NCI-H226 (cell line): ENCODE results near the gene LDLRAP1.

ENCODE experiments used
- DNase-seq: peaks from one replicate; pipeline ENCODE4 v3.0.0-alpha.2; 2015

LDLRAP1 gene

DNA sequence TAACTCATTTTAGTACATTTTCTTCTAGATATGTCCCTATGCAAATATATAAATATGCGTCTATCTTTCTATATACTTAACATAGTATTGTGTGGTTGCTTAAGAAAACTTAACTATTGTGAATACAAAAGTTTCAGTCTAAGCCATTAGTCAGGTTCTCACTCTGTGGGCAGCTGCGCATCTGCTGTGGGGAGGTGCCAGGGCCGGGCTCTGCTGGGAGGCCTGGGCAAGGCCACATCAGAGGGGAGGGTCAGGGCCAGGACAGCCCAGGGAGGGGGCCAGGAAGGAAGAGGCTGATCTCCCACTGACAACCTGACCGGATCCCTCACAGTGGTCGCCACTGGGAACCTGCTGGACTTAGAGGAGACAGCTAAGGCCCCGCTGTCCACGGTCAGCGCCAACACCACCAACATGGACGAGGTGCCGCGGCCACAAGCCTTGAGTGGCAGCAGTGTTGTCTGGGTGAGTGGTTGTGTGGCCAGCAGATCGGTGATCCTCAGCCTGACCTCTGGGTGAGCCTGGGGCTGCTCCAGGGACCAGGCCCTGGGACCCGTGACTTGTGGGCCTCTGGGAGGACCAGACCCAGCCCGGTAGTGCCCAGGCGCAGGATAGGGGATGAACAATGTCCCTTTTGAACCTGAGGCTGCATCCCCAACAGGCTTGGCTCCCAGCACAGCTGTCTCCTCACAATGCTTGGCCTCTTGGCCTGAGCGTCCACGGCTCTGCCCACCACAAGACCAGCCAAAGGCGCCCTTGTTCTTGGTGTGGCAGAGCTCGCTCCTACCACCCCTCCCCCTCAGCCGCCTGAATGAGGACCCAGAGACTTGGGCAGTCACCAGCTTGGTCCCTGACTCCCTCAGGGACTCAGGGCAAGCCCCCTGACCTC, 20.2 kb downstream of the LDLRAP1 start:
- no peak for DNase-seq

DNA sequence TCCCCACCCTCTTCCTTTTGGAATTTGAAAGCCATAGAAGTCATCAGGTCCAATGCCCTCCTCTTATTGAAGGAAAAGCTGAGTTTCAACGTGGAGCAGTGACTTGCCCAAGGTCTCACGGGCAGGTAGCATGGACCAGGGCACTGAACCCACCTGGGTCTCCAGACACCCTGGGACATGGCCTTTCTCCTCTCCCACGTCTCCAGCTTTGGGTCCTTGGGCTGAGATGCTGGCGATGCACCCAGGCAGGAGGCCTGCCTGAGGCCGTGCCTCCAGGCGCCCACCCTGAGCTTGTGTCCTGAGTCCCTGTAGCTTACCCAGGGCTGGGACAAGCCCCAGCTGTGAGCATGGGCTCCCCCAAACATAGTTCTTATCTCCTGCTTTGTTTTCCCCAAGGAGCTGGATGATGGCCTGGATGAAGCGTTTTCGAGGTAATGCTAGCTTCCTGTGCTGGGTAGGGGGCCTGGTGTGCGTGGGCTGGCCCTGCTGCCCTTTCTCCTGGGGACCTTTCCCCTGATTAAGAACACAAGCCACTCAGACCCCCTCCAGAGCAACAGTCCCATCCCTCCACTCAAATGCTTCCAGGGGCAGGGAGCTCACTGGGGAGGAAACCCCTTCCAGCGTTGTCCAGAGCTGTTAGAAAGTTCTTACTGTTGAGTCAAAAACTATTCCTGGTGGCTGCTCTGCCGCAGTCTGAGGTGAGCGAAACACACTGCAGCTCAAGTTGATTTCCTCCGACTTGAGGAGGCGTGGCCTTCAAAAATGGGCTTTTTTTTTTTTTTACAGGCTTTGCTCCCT, 21.6 kb downstream of the LDLRAP1 start:
- no peak for DNase-seq

GRCh38 chr1:25565626-25566025, 22.2 kb downstream of the LDLRAP1 start:
- no peak for DNase-seq

GRCh38 chr1:25566176-25566729, 22.8 kb downstream of the LDLRAP1 start:
- DNase-seq = no peak

DNA sequence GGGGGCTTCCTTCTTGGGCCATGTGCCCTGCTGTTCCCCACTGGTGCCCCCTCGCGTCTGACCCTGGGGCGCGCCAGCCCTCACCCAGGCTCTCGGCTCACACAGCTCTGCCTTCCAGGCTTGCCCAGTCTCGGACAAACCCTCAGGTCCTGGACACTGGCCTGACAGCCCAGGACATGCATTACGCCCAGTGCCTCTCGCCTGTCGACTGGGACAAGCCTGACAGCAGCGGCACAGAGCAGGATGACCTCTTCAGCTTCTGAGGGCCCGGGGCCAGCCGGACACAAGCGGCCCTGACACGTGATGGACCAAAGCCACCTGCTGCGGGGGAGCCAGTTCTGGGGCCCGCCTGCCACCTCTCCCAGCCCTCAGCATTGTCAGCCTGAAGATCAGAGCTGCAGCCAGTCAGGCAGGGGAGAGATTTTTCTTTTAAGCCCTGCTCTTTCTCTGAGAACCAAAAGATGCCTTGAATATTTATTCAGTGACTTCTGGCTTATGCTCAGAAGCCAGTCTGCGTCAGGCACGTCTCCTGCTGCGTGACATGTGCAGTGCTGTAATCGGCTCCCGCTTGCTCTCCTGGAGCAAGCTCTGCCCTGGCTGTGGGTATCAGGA, 23.4 kb downstream of the LDLRAP1 start:
- DNase-seq = no peak

DNA sequence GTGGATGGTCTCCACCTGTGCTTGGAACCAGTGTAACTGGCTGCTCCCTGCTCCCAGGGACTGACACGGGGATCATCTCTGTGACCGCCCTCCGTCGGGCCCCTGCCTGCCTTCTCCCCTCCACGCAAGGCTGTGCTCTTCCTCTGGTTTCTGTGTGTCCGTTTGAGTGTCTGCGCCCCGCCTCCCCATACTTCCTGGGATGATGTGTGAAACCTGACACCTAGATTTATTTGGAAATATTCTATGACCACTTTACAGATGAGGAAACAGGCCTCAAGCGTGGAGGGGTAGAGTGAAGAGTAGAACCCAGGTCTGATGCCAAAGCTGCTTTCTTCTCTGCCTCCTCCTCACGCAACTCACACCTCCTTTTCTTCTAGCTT, 24.3 kb downstream of the LDLRAP1 start:
- DNase-seq = no peak

- DNase-seq = no peak
Observed at GRCh38 chr1:25568090-25568833, 24.9 kb downstream of the LDLRAP1 start.

GRCh38 chr1:25568834-25569596, 25.6 kb downstream of the LDLRAP1 start:
- peak; percentile 54 for DNase-seq

- DNase-seq = peak; percentile 59
Observed at GRCh38 chr1:25569597-25570396, 26.4 kb downstream of the LDLRAP1 start.

GRCh38 chr1:25570798-25571521, 27.6 kb downstream of the LDLRAP1 start:
- no peak for DNase-seq

DNA sequence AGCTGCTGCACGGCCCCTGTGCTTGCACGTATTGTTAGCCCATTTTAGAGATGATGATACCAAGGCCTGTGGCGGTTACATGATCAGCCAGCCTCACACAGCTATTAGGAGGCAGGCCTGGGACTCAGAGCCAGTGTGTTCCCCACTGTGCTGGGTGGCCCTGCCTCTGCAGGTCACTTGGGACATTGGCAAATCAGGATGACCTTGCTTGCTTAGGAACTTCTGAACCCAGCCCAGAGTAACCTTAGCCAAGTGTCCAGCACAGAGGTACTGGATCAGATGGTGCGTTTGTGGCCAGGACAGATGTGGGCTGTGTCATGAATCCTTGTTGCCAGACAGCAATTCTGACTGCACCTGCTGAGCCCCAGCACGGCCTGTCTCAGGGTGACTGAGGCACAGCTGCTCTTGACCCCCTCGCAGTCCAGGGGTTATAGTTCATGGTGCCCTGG, 28.1 kb downstream of the LDLRAP1 start:
- no peak for DNase-seq

- no peak for DNase-seq
Observed at GRCh38 chr1:25572107-25572506, 28.7 kb downstream of the LDLRAP1 start.

DNA sequence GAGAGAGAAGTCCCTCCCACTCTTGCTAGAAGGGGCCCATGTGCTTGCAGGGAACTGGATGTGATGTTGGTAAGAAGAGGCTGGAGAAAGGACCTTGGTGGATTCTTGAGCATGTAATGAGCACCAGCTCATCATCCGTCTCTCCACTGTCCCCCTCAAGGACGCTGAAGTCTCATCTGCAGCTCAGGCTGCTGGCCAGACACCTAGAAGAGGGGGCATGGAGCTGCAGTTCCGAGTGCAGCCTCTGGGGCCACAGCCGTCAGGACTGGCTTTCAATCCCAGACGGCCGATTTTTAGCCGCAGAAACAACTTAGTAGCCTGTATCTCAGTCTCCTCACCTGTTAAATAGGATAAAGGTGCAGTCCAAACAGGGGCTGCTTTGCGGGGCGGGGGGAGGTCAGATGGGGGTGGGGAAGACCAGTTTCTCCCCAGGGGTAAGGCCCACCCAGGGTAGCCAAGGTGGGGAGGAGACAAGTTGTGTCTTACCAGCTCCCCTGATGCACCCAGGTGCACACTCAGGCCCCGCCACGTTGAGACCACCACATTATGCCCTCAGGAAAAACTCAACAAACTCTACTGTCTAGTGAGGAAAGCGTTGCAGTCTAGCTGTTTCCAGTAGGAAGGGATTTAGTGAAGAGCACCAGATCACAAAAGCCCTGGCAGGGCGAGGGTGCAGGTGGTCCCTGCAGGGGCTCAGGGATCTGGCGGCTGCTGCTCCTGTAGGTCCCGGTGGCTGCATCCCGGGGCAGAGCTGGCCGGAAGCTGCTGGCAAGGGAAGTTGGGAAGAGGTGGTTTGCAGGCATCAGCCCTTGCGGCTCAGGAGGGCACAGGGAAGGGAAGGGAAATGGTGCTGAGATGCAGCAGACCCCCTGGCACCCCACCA, 29.5 kb downstream of the LDLRAP1 start:
- peak; percentile 22 for DNase-seq

DNA sequence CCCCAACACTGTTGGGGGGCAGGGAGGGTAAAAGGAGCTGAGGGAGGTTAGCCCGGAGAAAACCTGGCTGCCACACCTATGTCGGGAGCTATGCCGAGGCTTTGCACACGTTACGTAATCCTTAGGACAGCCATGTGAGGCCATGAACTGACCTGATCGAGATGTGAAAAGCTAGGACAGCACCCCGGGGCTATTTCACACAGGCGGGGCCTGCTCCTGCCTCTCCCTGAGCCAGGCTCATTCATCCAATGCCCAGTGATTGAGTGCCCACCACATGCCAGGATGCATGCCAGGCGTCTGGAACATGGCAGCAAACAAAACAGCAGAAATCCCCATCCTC, 30.2 kb downstream of the LDLRAP1 start:
- peak; percentile 53 for DNase-seq

DNA sequence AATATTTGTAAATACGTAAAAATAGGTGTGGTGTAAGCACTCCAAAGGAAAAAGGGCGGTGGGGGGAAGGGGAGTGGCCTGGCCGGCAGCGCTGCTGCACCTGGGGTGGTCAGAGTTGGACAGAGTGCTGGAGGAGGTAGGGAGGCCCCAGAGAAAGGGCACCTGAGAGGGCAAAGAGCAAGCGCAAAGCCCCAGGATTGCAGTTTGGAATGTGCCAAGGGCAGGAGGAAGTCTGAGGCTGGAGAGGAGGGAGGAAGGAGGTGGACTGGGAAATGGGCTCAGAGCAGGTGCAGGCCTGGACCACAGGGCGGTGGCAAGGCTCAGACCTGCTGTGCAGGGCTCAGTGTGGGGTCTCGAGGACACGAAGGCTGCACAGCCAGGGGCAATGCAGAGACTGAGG, 30.6 kb downstream of the LDLRAP1 start:
- no peak for DNase-seq

GRCh38 chr1:25575191-25575590, 31.8 kb downstream of the LDLRAP1 start:
- DNase-seq = no peak

DNA sequence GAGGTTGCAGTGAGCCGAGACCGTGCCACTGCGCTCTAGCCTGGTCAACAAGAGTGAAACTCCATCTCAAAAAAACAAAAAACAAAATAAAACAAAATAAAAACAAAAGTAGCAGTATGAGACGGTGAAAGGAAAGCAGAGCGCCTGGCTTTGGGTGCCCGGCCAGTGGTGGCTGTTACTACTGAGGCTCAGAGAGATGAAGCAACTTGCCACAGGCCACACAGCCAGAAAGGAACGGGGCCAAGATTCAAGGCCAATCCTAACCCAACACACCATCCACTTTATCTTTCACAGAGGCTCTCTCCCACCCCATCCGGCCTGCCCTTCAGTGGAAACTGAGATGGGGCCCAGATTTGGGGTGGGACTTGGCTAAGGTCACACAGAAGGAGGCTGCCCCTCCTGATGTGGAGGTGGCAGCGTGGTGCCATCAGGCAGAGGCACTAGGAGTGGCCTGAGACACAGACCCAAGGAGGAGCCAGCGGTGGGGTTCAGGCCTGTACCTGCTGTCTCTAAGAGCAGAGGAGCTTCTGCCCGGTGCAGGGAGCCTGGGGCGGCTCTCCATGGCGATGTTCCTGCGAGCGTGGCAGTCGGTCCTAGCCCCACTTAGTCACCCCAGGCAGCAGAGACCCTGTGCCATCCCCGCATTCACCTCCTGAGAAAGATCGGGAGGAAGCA, 33.2 kb downstream of the LDLRAP1 start:
- no peak for DNase-seq

GRCh38 chr1:25577134-25577920, 33.9 kb downstream of the LDLRAP1 start:
- DNase-seq = no peak
